ENCODE measurements around the gene AIFM3. TPM values are rescaled to one million over a fixed set of nuclear protein-coding genes. Genes with fewer than 3 reads are reported as not detected.

The AIFM3 gene
- total RNA-seq, 1 donor from 2014 or later: 0.79 TPM

- no peak for TF ChIP-seq CTCF (conservative IDR thresholded peaks at IDR 0.05)
- DNase-seq (ENCODE audit: low read depth, low spot score): no peak
- Mint-ChIP-seq H3K36me3 (ENCODE audit: low read depth) (peaks cover 5% of the 10 kb centered on the region), H3K27ac (ENCODE audit: unreplicated experiment) (peak overlapping the region; percentile 73), H3K4me1 (peaks cover 45% of the 10 kb centered on the region), H3K9me3 (no peaks in the 10 kb centered on the region), H3K27me3 (ENCODE audit: low read depth) (no peaks in the 10 kb centered on the region), H3K4me3 (peak overlapping the region; percentile 100)
Observed at GRCh38 chr22:20982563-20982882, 15.5 kb downstream of the AIFM3 start.

GRCh38 chr22:20983081-20983771 lies 16.2 kb downstream of the AIFM3 start:
- Mint-ChIP-seq H3K27me3 (ENCODE audit: low read depth) (no peaks in the 10 kb centered on the region), H3K27ac (ENCODE audit: unreplicated experiment) (no peak overlapping the region), H3K36me3 (ENCODE audit: low read depth) (peaks cover 5% of the 10 kb centered on the region), H3K4me1 (peaks cover 45% of the 10 kb centered on the region), H3K9me3 (no peaks in the 10 kb centered on the region), H3K4me3 (peak overlapping the region; percentile 100)
- DNase-seq (ENCODE audit: low read depth, low spot score): no peak
- no peak for TF ChIP-seq CTCF (conservative IDR thresholded peaks at IDR 0.05)

GRCh38 chr22:20985720-20986119 lies 18.7 kb downstream of the AIFM3 start:
- DNase-seq (ENCODE audit: low read depth, low spot score): no peak
- Mint-ChIP-seq H3K4me3 (peak overlapping the region; percentile 58), H3K27me3 (ENCODE audit: low read depth) (no peaks in the 10 kb centered on the region), H3K9me3 (no peaks in the 10 kb centered on the region), H3K36me3 (ENCODE audit: low read depth) (peaks cover 5% of the 10 kb centered on the region), H3K27ac (ENCODE audit: unreplicated experiment) (no peak overlapping the region), H3K4me1 (peaks cover 27% of the 10 kb centered on the region)
- TF ChIP-seq CTCF (conservative IDR thresholded peaks at IDR 0.05): no peak

- Mint-ChIP-seq H3K27me3 (ENCODE audit: low read depth) (no peaks in the 10 kb centered on the region), H3K4me1 (peaks cover 21% of the 10 kb centered on the region), H3K36me3 (ENCODE audit: low read depth) (peaks cover 5% of the 10 kb centered on the region), H3K4me3 (no peak overlapping the region), H3K27ac (ENCODE audit: unreplicated experiment) (no peak overlapping the region), H3K9me3 (no peaks in the 10 kb centered on the region)
- DNase-seq (ENCODE audit: low read depth, low spot score): no peak
- TF ChIP-seq CTCF (conservative IDR thresholded peaks at IDR 0.05): no peak
Observed at GRCh38 chr22:20986365-20986764, 19.3 kb downstream of the AIFM3 start.

- Mint-ChIP-seq H3K27me3 (ENCODE audit: low read depth) (no peaks in the 10 kb centered on the region), H3K27ac (ENCODE audit: unreplicated experiment) (no peak overlapping the region), H3K4me1 (peaks cover 18% of the 10 kb centered on the region), H3K36me3 (ENCODE audit: low read depth) (peaks cover 5% of the 10 kb centered on the region), H3K9me3 (no peaks in the 10 kb centered on the region), H3K4me3 (peak overlapping the region; percentile 41)
- no peak for DNase-seq (ENCODE audit: low read depth, low spot score)
- TF ChIP-seq CTCF (conservative IDR thresholded peaks at IDR 0.05): no peak
Observed at GRCh38 chr22:20987375-20987774, 20.3 kb downstream of the AIFM3 start.

Data from neural crest cell (in vitro differentiated cells).